Ishikawa (cell line): Measurements from ENCODE around the gene TRIM62.

Source experiments
- CREB1 ChIP-seq: IDR thresholded peaks from 2 replicates; pipeline ENCODE4 v1.6.1; 2012; ENCODE audit warnings: low read depth
- TCF12 ChIP-seq: IDR thresholded peaks from 2 replicates; pipeline ENCODE4 v1.6.1; 2012; ENCODE audit warnings: low read depth
- YY1 ChIP-seq: IDR thresholded peaks from 2 replicates; pipeline ENCODE4 v1.6.1; 2012; ENCODE audit warnings: low read depth
- ZBTB7A ChIP-seq: IDR thresholded peaks from 2 replicates; pipeline ENCODE4 v1.6.1; 2012; ENCODE audit warnings: low read depth

GRCh38 chr1:33168556-33169289 lies 13.1 kb downstream of the TRIM62 start:
- TF ChIP-seq CREB1 (no peak), TCF12 (no peak), YY1 (no peak), ZBTB7A (no peak)
